22Rv1 (cell line): ENCODE measurements around the gene NREP.

Source experiments
- ZFX ChIP-seq: fragments of 450-650 bp; IDR thresholded peaks from 2 replicates; pipeline ENCODE4 v1.6.1; 2017; ENCODE audit warnings: antibody characterized with exemption, borderline replicate concordance
- TF ChIP-seq, protein P1 (sequence below): fragments of 450-650 bp; IDR thresholded peaks from 2 replicates; pipeline ENCODE4 v1.5.1; 2017; ENCODE audit warnings: mild to moderate bottlenecking

DNA sequence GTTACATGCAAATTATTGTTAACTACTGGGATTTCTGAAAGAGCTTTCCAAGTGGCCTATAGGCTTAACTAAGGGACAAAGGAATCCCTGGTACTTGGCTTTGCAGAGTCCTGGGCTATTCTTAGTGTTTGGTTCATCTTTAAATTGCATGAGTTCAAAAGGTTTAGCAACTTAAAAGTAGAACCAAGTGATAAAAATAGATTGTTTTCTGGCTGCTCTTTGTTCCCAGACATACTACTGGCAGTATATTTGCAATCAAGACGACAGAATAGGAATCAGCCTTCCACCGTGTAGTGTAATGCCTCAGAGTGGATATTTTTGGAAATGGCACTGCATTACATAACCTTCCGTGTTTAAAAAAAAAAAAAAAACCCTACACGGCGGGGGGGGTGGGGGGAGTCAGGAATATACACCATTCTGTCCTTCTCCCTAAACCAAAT is 1.0 kb downstream of the NREP start:
- TF ChIP-seq, protein P1, sequence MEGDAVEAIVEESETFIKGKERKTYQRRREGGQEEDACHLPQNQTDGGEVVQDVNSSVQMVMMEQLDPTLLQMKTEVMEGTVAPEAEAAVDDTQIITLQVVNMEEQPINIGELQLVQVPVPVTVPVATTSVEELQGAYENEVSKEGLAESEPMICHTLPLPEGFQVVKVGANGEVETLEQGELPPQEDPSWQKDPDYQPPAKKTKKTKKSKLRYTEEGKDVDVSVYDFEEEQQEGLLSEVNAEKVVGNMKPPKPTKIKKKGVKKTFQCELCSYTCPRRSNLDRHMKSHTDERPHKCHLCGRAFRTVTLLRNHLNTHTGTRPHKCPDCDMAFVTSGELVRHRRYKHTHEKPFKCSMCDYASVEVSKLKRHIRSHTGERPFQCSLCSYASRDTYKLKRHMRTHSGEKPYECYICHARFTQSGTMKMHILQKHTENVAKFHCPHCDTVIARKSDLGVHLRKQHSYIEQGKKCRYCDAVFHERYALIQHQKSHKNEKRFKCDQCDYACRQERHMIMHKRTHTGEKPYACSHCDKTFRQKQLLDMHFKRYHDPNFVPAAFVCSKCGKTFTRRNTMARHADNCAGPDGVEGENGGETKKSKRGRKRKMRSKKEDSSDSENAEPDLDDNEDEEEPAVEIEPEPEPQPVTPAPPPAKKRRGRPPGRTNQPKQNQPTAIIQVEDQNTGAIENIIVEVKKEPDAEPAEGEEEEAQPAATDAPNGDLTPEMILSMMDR = no peak
- no peak for TF ChIP-seq ZFX
